Adrenal gland (tissue), 12 donors: ENCODE results near the gene MRFAP1L1. TPM values are rescaled to one million over a fixed set of nuclear protein-coding genes. Genes with fewer than 3 reads are reported as not detected.
A peak's percentile ranks its signal among the peaks of the same experiment; 100 is the strongest.

Experiments used
- DNase-seq, 7 donors: peaks; one replicate each; pipeline ENCODE4 v3.0.0-alpha.2; 2019 to 2020
- H3K27ac ChIP-seq, 5 donors: fragments of 200-600 bp; sonication (generic) in 4 of 5; 1 replicate in 3 of 5; 2 replicates in 2 of 5; pipeline versions ENCODE4 v1.5.1 to v1.8.0; 2016 to 2020; ENCODE audit warnings: mild to moderate bottlenecking in 1 of 5
- H3K27me3 ChIP-seq: fragments of 200-600 bp; 2 replicates; pipeline ENCODE4 v1.8.0; 2021
- H3K36me3 ChIP-seq, 2 donors: fragments of 200-600 bp; replicated peaks in 1 of 2; 1 replicate in 1 of 2; 2 replicates in 1 of 2; pipeline versions ENCODE4 v1.5.1 to v1.8.0; 2018 to 2022
- H3K4me1 ChIP-seq, 2 donors: fragments of 200-600 bp; replicated peaks in 1 of 2; 1 replicate in 1 of 2; 2 replicates in 1 of 2; pipeline versions ENCODE4 v1.5.1 to v1.8.0; 2018 to 2021
- H3K4me3 ChIP-seq, 4 donors: fragments of 200-600 bp; sonication (generic) in 3 of 4; one replicate each; pipeline ENCODE4 v1.5.1; 2016 to 2018
- H3K9me3 ChIP-seq, 3 donors: fragments of 200-600 bp; sonication (generic) in 1 of 3; replicated peaks in 1 of 3; 1 replicate in 2 of 3; 2 replicates in 1 of 3; pipeline versions ENCODE4 v1.5.1 to v1.8.0; 2016 to 2021
- POLR2A ChIP-seq, 2 donors: fragments of 450-650 bp; IDR thresholded peaks; one replicate each; pipeline ENCODE4 v1.6.1; 2017; ENCODE audit warnings: antibody characterized with exemption in 2 of 2, mild to moderate bottlenecking in 2 of 2, moderate library complexity in 1 of 2
- WGBS, 4 donors: extraction: QIAGEN DNeasy Blood & Tissue Kit in 2 of 4; methylation state at CpG; one replicate each; pipeline versions ENCODE4 v1.1.5 to v1.1.7; 2013 to 2017; 5-methylcytosine and 5-hydroxymethylcytosine counted together
- intact Hi-C, 2 donors: fragments of 100-400 bp; cut with DNase I; formaldehyde crosslinking; loops; one replicate each; pipeline versions ENCODE4 v1.14.1 to v1.15.0; 2022 to 2023
- polyA plus RNA-seq, 3 donors: library from polyadenylated mRNA; stranded (reverse); fragments of 200-250 nt in 2 of 3; fragments of 350-450 nt in 1 of 3; fragmentation: Illumina TruSeq in 1 of 3; extraction: RNeasy Lipid Tissue Mini Kit (QIAGEN cat#74804) in 1 of 3; gene quantifications; one replicate each; pipeline ENCODE4 v1.2.3, GENCODE V29; 2013 to 2014
- total RNA-seq, 9 donors: library from RNA; depleted of rRNA in 4 of 9; stranded (reverse); fragments of >200 nt in 4 of 9; fragments of 120-200 nt in 1 of 9; fragmentation: NEBNext Ultra II Directional in 1 of 9; extraction: Animal tissue kit (Norgen Biotek cat#: 25700) in 1 of 9; gene quantifications; one replicate each; pipeline versions ENCODE4 v1.1.0 to v1.2.4, GENCODE V29; 2013 to 2023
- TF ChIP-seq, protein P1 (sequence below), 6 experiments: fragments of 450-650 bp in 4 of 6; fragments of 200-600 bp in 2 of 6; sonication (generic) in 1 of 6; IDR thresholded peaks; 1 replicate in 5 of 6; 2 replicates in 1 of 6; pipeline versions ENCODE4 v1.5.1 to v1.8.0; 2016 to 2021; ENCODE audit warnings: antibody characterized with exemption in 6 of 6, mild to moderate bottlenecking in 2 of 6, moderate library complexity in 1 of 6
- donor health status: healthy with polysubstance abuse.
- donor health status: Bipolar disorder and iron deficiency.
- donor health status: DM: yes; HTN: yes; CAD: no.
- donor health status: DM: no; HTN: no; CAD: no.
- donor health status: DM: no; HTN: no; CAD: no.
- donor health status: DM: yes; HTN: yes; CAD: no.

The MRFAP1L1 gene
- total and polyA plus RNA-seq, 12 donors = 53.0 to 100 (median 63.2) TPM

DNA sequence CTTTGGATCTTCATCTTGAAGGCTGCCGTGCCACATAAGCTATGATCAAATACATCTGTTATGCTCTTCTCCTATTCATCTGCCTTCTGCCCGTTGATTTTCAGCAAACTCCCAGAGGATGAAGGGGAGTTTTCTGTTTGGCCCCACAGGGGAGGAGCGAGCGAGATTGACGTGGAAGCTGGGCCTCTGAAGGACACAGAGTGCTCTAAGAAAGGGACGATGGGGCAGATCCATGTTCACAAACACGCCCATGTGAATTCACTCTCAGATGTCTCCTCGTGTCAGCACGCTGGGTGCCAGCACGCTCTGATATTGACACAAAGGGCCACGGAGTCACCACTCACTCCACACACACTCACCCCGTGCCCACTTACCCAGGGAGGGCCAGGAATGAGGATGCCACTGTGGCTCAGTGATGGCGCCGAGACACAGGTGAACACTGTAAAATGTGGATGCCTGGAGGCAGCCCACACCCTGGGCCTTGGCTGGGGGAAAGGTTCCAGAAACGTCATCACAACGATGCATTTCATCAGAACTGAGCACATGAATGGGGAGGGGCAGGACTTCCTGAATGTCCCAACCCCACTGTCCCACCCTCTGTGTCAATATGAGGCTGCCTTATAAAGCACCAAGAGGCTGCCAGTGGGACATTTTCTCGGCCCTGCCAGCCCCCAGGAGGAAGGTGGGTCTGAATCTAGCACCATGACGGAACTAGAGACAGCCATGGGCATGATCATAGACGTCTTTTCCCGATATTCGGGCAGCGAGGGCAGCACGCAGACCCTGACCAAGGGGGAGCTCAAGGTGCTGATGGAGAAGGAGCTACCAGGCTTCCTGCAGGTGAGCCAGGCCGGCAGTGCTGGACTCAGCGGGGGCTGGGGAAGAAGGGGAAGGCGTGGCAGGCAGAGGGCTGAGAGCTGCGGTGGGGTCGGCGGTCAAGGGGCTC is 16.2 kb downstream of the MRFAP1L1 start, which contains the start of gene S100P:
Gene S100P, plus strand, starts transcription at position 648 of the 946 bp plus-strand sequence. Its CDS starts 55 bp downstream, at position 703.
- TF ChIP-seq, protein P1, sequence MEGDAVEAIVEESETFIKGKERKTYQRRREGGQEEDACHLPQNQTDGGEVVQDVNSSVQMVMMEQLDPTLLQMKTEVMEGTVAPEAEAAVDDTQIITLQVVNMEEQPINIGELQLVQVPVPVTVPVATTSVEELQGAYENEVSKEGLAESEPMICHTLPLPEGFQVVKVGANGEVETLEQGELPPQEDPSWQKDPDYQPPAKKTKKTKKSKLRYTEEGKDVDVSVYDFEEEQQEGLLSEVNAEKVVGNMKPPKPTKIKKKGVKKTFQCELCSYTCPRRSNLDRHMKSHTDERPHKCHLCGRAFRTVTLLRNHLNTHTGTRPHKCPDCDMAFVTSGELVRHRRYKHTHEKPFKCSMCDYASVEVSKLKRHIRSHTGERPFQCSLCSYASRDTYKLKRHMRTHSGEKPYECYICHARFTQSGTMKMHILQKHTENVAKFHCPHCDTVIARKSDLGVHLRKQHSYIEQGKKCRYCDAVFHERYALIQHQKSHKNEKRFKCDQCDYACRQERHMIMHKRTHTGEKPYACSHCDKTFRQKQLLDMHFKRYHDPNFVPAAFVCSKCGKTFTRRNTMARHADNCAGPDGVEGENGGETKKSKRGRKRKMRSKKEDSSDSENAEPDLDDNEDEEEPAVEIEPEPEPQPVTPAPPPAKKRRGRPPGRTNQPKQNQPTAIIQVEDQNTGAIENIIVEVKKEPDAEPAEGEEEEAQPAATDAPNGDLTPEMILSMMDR (IDR thresholded peaks at IDR 0.05) = no peak
- H3K36me3 ChIP-seq = no peaks in the 10 kb centered on the region
- H3K27ac ChIP-seq = peak within 1 kb of the TSS in 1 of 5 donors; percentile 4
- peaks cover 5 to 22% of the 10 kb centered on the region in 2 donors for H3K4me1 ChIP-seq
- DNase-seq = peak in 2 of 7 donors; percentile 5 to 13
- H3K9me3 ChIP-seq = no peaks in the 10 kb centered on the region
- intact Hi-C loops = no loop called here
- WGBS, 4 donors = 82 to 92% (median 85%) methylated on average over 18 to 29 of the region's 29 CpGs
- H3K4me3 ChIP-seq = no peak within 1 kb of the TSS
- no peaks in the 10 kb centered on the region for H3K27me3 ChIP-seq

DNA sequence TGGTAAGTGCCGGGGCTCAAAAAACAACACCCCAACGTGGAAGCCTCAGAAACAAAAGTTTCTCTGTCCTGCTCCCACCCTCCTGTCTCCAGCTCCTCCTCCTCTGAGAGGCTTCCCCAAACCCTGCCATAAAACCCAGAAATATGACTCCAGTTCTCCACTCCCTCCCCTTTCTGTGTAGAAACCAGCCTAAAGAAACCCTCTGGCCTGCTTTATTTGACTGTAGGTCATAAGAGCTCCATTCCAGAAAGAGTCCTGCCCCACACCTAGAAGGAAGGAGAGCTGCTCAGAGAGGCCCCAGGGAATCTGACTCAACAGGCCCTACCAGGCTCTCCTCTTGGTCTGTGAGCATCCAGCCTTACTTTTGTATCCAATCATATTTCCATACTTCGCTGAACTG is 16.9 kb downstream of the MRFAP1L1 start:
- no peak overlapping the region for H3K27ac ChIP-seq
- TF ChIP-seq POLR2A (IDR thresholded peaks at IDR 0.05) = no peak
- TF ChIP-seq, protein P1 (IDR thresholded peaks at IDR 0.05) = no peak

DNA sequence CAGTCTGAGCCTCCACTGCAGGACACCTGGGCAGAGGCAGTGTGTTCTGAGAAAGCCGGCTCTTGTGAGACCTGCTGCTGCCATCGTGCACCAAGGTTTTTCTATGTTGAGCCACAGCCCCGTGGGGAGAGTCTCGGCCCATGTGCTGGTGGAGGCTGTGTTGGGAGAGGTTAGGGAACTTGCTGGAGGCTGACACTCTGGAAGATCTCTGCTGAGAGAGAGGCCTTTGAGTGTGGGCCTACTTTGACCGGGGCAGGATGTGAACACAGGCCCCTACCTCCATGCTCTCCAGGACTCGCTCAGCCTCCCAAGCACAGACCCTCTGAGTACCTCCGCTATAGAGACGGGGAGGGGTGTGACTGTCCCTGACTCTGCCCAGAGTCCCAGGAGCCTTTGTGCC is 17.3 kb downstream of the MRFAP1L1 start:
- intact Hi-C loops = no loop called here
- Histone ChIP-seq H3K9me3 (no peaks in the 10 kb centered on the region), H3K4me1 (peaks cover 5 to 22% of the 10 kb centered on the region in 2 donors), H3K27me3 (no peaks in the 10 kb centered on the region), H3K4me3 (no peak overlapping the region), H3K36me3 (no peaks in the 10 kb centered on the region), H3K27ac (no peak overlapping the region)
- peak in 1 of 7 donors; percentile 9 for DNase-seq
- 85 to 94% (median 89%) methylated on average over 3 to 8 of the region's 8 CpGs for WGBS, 4 donors
- TF ChIP-seq, protein P1 (IDR thresholded peaks at IDR 0.05) = no peak
- no peak for TF ChIP-seq POLR2A (IDR thresholded peaks at IDR 0.05)

More for the DNA sequence above, 16.9 kb downstream of the MRFAP1L1 start:
- Histone ChIP-seq H3K36me3 (no peaks in the 10 kb centered on the region), H3K4me1 (peaks cover 5 to 22% of the 10 kb centered on the region in 2 donors), H3K9me3 (no peaks in the 10 kb centered on the region), H3K27me3 (no peaks in the 10 kb centered on the region), H3K4me3 (no peak overlapping the region)
- peak in 1 of 7 donors; percentile 1 for DNase-seq
- intact Hi-C loops = no loop called here
- 82 to 100% (median 85%) methylated on average over 1 to 3 of the region's 3 CpGs for WGBS, 4 donors

DNA sequence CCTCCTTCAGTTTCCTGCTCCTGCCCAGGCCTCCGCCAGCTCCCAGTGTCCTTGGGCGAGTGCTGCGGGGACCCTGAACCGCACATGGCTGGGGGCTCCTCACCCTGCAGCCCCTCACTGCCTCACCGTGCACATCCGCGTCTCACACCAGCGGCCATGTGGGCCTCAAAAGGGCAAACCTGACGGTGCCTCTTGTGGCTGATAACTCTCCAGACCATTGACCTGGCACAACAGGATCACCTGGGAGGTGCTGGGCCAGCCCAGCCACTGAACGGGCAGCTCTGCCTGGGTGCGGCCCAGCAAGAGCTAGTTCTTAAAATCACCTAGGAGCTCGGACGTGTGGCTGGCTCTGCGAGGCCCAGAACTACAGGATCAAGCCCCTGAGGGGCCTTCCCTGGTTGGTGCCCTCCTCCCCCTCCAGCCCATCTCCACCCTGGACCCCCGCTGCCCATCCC is 20.1 kb downstream of the MRFAP1L1 start:
- WGBS, 4 donors = 62 to 76% (median 66%) methylated on average over 11 to 15 of the region's 15 CpGs
- Histone ChIP-seq H3K4me1 (peaks cover 5 to 8% of the 10 kb centered on the region in 2 donors), H3K36me3 (no peaks in the 10 kb centered on the region), H3K9me3 (no peaks in the 10 kb centered on the region), H3K27ac (no peak overlapping the region), H3K4me3 (no peak overlapping the region), H3K27me3 (no peaks in the 10 kb centered on the region)
- TF ChIP-seq POLR2A (IDR thresholded peaks at IDR 0.05) = no peak
- TF ChIP-seq, protein P1 (IDR thresholded peaks at IDR 0.05) = no peak
- intact Hi-C loops = no loop called here
- DNase-seq = no peak
